Measurements from ENCODE around the gene PAEP.

PAEP gene

DNA sequence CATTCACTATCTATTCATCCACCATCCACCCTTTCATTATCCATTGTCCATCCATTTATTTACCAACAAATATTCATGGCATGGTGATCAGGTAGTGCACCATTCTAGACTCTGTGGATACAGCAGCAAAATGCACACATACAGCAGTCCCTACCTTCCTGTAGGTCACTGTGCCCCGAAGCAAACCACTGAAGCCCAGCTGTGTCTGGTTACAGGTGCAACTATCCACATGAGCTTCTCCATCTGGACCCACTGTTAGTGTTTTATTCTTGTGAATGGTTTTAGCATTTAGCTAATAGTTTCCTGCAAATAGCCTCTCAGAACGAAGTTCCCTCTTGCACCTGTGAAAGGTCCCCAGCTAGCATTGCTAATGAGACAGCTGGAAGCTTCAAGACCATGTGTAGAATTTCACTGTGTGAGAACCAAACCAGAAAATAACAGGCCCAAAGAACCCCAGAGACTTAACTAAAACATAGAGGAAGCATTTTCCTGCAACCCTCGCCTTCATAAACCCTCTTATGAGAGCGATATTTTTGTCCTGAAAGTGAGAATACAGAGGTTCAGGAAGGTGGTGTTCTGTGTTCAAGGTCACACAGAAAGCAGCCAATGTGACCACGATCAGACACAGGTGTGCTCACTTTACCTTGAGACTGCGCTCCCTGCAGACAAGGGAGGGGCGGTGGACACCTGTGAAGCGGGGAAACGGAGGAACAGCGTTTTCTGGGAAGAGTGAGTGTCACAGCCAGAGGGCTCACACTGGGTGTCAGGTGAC, 18.5 kb downstream of the PAEP start:
- no peak for DNase-seq (ENCODE audit: low read depth in 2 of 2)

DNA sequence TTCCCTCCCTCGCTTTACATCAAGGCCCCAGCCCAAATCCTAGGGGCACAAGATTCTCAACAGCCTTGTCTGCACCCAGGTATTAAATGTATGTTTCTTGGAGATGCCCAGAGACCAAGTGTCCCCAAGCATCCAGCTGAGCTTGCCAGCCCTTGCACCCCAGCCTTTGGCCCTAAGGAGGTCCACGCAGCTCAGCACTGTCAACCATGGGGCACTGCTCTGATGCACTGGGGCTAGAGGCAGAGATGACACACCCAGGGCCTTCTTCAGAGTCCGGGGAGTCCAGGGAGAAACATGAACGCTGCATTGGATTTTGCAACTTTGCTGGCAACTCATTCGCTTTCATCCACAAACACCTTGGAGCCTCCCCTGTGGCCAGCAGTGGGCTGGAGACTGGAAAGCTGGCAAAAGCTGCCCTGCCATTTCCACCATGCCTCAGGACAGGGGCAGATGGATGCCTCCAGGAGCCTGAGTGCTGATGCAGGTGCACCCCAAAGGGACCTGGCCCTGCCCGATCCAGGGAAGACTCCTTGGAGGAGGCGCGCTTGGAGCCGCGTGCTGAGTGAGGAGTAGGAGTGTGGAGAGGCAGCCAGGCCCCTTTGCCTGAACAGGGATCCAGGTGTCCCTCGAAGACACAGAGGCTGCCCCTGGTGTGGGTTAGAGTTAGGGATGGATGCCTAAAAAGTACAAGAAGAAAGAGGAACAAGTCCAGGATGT, 19.3 kb downstream of the PAEP start:
- no peak for DNase-seq (ENCODE audit: low read depth in 2 of 2)

DNA sequence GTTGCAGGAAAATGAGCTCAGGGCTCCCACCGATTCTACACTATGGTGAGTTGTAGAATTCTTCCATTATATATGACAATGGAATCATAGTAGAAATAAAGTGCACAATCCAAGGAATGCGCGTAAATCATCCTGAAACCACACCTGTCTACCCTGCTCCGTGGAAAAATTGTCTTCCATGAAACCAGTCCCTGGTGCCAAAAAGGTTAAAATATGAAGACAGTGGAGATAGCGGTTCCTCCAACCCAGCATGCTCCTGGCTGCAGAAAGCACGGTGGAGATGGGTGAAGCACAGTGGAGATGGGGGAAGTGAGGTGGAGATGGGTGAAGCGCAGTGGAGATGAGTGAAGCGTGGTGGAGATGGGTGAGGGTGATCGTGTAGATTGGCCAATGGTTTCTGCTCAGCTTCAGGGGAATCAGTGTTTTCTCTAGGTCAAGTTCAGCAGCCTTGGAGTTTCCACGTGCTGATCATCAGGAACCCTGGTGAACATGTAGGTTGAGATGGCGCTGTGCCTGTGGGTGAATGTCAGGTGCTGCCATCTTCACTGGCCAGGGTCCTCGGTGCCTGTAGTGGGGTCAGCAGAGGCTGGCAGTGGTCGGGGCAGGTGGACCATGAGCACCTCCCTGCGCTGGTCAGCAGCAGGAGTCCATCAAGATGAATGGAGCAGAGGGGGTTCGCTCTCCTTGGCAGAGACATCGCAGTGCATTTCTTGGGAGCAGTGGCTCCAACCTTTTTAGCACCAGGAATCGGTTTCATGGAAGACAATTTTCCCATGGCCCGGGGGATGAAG, 20.3 kb downstream of the PAEP start:
- DNase-seq (ENCODE audit: low read depth in 2 of 2): no peak

DNA sequence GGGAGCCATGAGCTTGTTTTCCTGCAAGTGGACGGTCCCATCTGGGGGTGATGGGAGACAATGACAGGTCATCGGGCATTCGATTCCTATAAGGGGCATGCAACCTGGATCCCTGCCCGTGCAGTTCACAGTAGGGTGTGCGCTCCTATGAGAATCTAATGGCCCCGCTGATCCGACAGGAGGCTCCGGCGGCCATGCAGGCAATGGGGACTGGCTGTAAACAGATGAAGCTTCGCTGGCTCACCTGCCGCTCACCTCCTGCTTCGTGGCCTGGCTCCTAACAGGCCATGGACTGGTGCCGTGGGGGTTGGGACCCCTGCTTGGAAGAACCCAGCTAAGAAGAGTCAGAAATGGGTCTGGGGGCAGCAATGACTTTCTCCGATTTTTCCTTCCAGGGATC, 21.0 kb downstream of the PAEP start:
- no peak for DNase-seq (ENCODE audit: low read depth in 2 of 2)

DNA sequence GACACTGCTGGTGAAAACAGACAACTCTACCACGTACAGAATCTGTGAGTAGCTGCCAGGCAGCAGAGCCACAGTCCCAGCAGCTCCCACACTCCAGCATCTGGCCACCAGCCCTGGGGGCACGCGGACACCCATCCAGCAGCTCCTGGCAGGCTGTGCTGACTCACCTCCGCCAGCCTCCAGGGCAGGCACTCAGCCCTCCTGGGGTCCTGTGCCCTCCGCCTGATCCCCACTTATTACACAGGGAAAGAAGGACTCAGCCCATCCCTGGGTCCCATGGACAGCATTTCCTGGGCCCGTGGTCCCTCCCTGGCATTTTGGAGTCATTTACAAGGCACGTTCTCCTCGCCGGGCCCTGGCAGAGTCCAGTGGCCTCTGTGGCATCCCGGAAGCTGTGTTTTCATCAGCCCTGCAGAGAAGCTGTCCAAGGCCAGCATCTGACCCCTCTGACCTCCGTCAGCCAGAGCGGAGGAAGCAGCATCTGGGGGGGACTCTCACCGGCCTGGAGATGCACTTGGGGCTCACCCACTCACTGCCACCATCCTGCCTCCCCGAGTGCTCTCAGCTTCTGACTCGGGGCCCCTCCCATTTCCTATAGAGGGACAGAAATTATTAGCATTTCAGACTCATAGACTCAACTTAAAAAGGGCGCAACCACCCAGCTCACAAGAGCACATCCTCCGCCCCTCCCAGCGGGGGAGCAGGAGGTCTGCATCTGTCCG, 21.6 kb downstream of the PAEP start:
- no peak for DNase-seq (ENCODE audit: low read depth in 2 of 2)

DNA sequence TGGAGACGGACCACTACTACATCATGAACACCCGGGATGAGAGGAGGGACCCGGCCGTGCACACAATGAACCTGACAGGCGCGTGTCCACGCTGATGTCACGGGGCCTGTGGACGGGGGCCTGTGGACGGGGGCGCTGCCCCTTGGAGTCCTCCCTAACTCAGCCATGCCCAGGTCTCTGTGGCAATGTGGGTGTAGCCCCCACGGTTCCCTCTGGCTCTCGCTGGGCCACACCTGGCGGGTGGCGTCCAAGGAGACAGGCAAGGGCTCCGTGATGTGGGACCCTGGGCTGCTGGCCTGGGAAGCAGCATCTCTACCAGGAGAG, 22.1 kb downstream of the PAEP start:
- DNase-seq (ENCODE audit: low read depth in 2 of 2): no peak

DNA sequence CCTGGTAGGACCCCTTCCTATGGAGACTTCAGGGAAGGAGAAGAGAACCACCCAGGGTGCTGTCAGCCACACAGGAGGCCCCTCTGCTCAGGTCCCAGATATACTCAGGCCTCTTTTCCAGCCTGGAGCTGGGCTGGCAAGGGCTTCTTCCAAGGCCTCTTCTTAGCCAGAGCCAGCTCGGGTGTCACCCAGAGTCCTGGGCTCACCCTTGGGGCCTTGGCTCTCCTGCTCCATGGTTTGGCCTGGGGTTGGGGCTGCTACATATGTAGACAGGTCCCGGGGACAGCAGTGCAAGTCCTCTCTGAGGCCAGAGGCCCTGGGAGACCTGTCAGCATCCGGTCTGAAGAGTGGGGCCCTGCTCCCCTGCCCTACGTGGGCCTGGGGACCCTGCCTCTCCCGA, 22.8 kb downstream of the PAEP start:
- no peak for DNase-seq (ENCODE audit: low read depth in 2 of 2)

DNA sequence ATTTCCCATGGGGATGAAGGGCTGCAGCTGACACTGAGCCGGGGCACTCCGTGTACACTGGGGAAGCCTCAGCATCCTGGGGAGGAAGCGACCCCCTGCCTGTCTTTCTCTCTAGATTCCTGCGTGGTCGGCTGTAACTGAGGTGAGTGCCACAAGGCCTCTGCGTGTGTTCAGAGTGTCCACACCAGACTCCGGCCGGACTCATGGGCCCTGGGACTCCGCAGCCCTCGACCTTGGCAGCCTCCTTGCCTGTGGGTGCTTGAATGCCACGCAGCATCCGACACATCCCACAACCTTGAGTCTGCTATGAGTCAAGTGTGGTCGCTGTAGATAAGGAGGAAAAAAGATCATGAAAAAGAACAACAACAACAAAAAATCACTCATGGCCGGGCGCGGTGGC, 23.4 kb downstream of the PAEP start:
- no peak for DNase-seq (ENCODE audit: low read depth in 2 of 2)

DNA sequence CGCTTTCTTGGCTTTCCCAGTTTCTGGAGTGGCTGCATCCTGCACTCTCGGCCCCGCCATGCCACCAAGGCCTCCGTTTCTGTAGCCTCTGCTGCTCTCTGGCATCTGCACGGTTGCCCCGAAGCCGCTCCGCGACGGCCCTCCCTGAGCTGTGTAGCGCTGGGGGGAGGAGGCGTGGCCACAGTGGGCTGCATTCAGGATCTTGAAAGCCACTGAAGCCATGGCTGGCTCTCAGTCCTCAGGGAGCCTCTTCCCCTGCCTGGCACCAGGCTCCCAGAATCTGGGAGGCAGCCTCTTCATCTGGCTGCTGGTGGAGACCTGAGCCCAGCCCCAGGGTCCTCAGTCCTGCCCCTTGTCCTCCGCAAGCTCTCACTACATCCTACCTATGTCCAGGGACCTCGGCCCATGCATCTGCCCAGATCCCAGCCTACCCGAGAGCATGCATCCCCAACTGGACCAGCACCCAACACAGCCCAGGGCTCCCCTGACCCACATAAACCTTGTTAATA, 25.1 kb downstream of the PAEP start:
- no peak for DNase-seq (ENCODE audit: low read depth in 2 of 2)

DNA sequence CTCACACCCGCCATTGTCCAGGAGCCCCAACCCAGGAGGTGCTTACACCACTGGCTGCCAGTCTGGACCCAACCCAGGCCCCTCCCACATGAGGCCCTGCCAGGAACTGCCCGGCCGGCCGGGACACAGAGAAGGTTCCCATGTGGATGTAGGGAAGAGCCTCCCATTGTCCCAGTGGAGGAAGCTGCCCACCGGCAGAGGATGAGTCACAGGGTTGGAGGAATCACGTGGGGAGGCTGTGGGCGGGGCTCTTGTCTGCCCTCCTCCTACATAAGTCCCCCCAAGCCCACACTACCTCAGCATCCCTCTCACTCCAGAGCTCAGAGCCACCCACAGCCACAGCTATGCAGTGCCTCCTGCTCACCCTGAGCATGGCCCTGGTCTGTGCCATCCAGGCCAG, 26.1 kb downstream of the PAEP start:
- no peak for DNase-seq (ENCODE audit: low read depth in 2 of 2)

DNA sequence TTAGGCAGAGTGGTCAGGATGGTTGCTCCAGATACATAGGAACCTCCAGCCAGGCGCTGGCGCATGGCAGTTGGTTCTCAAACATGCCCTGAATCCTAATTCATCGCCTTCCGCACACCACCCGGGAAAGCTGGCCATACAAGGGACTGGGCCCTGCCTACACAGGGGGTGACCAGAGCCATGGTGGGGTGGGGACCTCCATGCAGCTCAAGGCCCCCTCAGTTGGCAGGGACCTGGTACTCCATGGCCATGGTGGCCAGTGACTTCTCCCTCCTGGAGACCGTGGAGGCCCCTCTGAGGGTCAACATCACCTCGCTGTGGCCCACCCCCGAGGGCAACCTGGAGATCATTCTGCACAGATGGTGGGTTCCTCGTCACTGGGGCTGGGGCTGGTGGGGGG, 26.8 kb downstream of the PAEP start:
- DNase-seq (ENCODE audit: low read depth in 2 of 2): no peak

DNA sequence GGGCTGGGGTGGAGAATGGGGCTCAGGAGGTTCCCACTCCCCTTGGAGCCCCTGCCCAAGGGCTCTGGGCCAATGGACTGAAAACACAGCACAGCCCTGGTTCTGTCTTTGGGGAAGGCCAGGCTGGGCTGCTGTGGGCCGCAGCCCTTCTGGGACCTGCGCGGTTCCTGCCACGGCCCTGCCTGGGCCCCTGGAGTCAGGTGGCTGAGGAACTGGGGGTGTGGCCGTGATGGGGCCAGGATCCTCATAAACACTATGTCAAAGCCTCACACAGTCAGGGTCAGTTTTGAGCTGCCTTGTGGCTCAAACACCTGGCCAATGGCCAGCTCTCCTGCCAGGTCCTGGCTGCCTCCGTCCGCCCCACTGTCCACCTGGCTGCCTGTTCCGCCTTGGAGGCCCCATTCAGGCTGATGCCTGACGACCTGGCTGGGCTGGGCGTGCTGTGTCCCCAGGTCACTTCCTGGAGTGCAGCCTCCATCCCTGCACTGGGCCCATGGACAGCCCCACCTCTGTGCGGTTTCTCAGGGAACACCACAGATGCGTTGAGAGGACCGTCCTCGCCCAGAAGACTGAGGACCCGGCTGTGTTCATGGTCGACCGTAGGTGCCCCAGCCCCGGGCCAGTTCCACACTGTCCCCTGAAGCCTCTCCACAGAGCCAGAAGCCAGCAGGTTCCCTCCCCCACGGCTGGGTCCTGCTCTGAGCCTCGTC, 27.5 kb downstream of the PAEP start:
- no peak for DNase-seq (ENCODE audit: low read depth in 2 of 2)

DNA sequence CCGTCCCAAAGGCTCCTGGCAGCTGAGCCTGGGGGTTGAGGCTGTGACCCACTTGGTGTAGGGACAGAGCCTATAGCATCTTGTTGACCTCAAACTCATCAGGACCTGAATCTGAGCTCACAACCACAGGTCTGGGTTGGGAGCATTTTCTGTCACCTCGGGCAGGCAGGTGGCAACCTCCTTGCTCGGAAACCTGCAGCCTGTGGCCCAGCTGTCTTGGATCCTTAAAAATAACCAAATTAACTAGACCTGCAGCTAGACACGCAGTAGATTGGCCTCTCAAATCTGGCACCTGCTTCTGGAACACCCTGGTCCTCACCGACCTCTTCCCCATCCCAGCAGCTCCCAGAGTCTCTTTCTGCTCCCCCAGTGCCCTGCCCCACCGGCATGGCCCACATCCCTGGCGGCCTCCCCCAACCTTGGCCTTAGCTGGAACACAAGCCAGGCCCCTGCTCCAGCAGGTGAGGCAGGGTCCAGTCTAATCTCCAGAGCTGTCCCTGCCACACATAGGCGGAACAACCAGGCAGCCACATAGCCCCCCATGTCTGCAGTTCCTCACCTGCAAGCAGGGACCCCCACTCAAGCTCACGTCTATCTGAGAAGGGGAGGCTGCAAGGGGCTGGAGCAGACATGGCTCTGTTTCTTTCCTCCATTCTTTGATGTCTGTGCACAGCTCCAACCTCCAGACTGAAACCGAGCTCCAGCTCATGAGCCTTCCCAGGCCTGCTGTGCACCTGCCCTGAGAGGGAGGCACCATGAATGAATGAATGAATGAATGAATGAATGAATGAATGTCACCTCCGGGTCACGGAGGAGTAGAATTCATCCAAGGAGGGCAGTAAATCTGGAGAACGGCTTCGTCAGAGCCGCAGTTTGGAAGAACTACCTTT, 28.3 kb downstream of the PAEP start:
- DNase-seq (ENCODE audit: low read depth in 2 of 2): no peak

DNA sequence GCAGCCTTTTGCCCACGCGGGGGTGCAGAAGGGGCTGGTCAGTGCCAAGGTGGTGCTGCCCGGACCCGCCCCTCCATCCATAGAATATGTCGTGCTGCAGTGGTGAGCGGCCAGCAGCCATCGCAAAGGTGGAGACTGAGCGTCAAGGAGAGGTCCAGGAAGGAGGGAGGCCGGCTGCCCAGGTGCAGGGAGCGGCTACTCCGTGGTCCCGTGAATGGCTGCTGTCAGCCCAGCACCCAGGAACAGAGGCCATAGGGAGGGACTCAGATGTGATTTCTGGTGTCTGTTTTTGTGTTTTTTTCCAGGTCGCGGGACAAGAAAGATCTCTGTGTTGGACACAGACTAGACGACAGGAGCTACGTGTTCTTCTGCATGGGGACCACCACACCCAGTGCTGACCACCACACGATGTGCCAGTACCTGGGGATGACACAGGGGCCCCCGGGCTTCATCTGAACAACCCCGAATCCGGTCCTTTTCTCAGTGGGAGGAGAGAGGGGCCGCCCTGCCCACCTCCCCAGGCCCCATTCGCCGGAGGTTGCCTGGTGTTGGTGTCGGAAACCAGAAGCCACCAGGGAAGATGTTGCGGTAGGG, 29.0 kb downstream of the PAEP start:
- no peak for DNase-seq (ENCODE audit: low read depth in 2 of 2)

DNA sequence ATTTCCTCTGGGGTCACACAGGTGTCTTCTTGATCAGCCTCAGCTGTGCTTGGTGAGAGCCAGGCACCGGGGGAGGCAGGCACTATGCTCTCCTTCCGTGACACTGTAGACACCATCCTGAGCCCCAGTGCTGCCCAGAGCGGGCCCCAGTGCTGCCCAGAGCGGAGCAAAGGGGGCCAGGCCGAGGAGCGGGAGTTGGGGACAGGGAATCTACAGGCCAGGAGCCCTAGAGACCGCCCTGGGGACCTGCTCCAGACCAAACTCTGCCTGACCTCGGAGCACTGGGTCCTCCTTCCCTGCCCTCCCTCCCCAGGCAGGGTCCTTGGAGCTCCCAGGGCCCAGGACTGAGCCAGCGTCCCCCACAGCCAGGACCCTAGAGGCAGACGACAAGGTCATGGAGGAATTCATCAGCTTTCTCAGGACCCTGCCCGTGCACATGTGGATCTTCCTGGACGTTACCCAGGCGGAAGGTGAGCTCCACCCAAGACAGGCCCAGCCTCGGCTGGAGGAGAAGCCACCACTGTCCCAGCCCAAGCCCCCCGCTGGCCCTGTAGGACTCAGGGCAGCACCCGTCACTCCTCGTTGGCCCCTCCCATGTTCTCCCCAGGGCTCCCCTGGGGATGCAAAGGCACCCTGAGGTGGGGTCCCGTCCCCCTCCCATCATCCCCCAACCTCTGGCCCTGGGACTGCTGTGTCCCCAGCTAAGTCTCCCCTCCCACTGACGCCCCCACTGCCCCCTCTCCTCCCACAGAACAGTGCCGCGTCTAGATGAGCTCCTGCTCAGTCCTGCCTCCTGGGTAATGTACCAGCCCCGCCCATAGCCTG, 30.2 kb downstream of the PAEP start:
- DNase-seq (ENCODE audit: low read depth in 2 of 2): no peak

DNA sequence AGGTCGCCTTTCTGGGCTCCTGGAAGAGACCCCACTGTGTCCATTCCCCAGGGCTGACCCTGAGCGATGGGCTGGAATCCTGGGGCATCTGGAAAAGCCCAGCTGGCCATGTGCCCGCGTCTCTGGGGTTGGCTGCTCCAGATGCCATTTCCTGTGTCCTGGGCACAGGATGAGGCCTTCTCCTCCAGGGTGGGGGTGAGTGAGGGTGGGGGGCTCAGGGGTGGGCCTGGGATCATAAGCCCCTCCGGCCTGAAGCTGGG, 30.7 kb downstream of the PAEP start:
- no peak for DNase-seq (ENCODE audit: low read depth in 2 of 2)

DNA sequence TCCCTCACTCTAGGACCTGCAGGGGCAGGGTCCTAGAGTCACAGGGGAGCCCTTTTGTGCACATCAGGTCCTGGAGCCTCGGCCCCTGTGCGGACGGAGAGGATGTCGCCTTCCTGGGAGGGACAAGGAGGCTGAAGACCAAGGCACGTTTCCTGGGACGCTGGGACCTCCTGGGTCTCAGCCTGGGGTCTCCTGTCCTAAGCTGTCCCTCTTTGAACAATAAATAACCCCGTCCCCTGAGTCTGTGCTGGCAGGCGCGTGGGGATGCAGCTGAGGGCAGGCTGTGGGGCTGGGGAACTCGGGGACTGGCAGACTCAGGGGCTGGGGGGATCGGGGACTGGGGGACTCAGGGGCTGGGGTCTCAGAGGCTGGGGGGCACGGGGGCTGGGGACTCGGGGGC, 31.1 kb downstream of the PAEP start:
- no peak for DNase-seq (ENCODE audit: low read depth in 2 of 2)

DNA sequence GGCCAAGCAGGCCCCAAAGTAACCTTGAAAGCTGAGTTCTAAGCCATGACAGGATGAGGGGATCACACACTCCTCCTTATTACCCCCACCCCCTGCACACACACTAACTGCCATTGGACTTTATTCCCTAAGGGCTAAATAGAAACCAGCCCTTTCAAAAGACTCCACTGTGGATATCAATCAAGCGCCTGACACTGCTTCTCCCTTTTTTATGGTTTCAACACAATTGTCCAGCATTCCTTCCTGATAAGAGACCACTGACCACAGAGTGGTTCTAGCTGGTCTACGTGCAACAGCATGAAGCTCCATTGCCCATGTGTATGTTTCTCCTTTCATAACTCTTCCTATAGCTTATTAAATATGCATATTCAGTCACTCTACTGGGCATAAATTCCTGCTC, 34.7 kb downstream of the PAEP start:
- DNase-seq (ENCODE audit: low read depth in 2 of 2): no peak

DNA sequence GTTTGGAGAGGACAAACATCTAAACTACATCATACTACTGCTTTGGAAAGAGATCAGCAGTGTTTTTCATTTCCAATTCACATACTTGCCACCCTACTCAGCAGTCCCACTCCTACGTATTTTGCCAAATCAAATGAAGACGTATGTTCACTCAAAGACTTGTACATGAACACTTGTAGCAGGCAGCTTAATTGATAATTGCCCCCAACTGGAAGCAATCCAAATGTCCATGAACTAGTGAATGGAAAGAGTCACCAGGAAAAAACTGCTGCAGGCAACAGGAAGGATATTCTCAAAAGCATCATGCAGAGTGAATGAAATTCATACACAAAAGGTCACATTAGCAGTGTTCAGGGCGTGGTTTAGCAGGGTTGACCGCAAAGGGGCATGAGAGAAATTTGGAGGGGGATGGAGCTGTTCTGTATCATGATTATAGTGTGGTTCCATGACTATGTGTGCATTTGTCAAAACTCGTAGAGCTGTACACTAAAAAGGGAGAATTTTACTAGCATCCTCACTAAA, 38.8 kb downstream of the PAEP start:
- DNase-seq (ENCODE audit: low read depth in 2 of 2): no peak

Measured in stimulated activated CD8-positive, alpha-beta memory T cell treated with anti-CD3 and anti-CD28 coated beads, Interleukin-15, amount 100 ng/mL, for 48 hours (primary cell).